Thymus (tissue), 11 donors: Measurements from ENCODE around the gene GRK2. TPM values are rescaled to one million over a fixed set of nuclear protein-coding genes. Genes with fewer than 3 reads are reported as not detected.
A peak's percentile ranks its signal among the peaks of the same experiment; 100 is the strongest.

Source experiments
- DNase-seq, 9 donors: peaks; one replicate each; pipeline ENCODE4 v3.0.0-alpha.2; 2013; ENCODE audit warnings: low spot score in 9 of 9, low read depth in 6 of 9, missing footprints in 1 of 9
- H3K27ac ChIP-seq, 2 donors: one replicate each; pipeline ENCODE4 v1.5.1; 2013; ENCODE audit warnings: control low read depth in 1 of 2, low read depth in 1 of 2, low read length in 1 of 2, mild to moderate bottlenecking in 1 of 2, moderate library complexity in 1 of 2
- H3K27me3 ChIP-seq, 2 donors: one replicate each; pipeline ENCODE4 v1.5.1; 2013; ENCODE audit warnings: low read length in 1 of 2; ENCODE audit not compliant: control insufficient read depth in 2 of 2, insufficient read depth in 1 of 2
- H3K36me3 ChIP-seq, 2 donors: one replicate each; pipeline ENCODE4 v1.5.1; 2013; ENCODE audit warnings: low read length in 1 of 2, mild to moderate bottlenecking in 1 of 2, moderate library complexity in 1 of 2; ENCODE audit not compliant: control insufficient read depth in 2 of 2, insufficient read depth in 2 of 2
- H3K4me1 ChIP-seq, 2 donors: one replicate each; pipeline ENCODE4 v1.5.1; 2013; ENCODE audit warnings: low read length in 2 of 2; ENCODE audit not compliant: control insufficient read depth in 2 of 2, insufficient read depth in 2 of 2
- H3K4me3 ChIP-seq, 2 donors: one replicate each; pipeline ENCODE4 v1.5.1; 2013; ENCODE audit warnings: low read length in 2 of 2, control low read depth in 1 of 2, mild to moderate bottlenecking in 1 of 2
- H3K9me3 ChIP-seq, 2 donors: one replicate each; pipeline ENCODE4 v1.5.1; 2013; ENCODE audit warnings: low read length in 1 of 2, mild to moderate bottlenecking in 1 of 2; ENCODE audit not compliant: control insufficient read depth in 2 of 2, insufficient read depth in 1 of 2
- WGBS: extraction: QIAGEN DNeasy Blood & Tissue Kit; methylation state at CpG from one replicate; pipeline ENCODE4 v1.1.7; 2013; 5-methylcytosine and 5-hydroxymethylcytosine counted together
- polyA plus RNA-seq: library from polyadenylated mRNA; stranded (reverse); fragments of 200-250 nt; gene quantifications from one replicate; pipeline ENCODE4 v1.2.3, GENCODE V29; 2013
- total RNA-seq: library from RNA; stranded (reverse); fragments of 120-200 nt; gene quantifications from one replicate; pipeline ENCODE4 v1.2.4, GENCODE V29; 2013
- donor health status: healthy.

The GRK2 gene
- total and polyA plus RNA-seq, 2 donors: 89.5 to 158 TPM

DNA sequence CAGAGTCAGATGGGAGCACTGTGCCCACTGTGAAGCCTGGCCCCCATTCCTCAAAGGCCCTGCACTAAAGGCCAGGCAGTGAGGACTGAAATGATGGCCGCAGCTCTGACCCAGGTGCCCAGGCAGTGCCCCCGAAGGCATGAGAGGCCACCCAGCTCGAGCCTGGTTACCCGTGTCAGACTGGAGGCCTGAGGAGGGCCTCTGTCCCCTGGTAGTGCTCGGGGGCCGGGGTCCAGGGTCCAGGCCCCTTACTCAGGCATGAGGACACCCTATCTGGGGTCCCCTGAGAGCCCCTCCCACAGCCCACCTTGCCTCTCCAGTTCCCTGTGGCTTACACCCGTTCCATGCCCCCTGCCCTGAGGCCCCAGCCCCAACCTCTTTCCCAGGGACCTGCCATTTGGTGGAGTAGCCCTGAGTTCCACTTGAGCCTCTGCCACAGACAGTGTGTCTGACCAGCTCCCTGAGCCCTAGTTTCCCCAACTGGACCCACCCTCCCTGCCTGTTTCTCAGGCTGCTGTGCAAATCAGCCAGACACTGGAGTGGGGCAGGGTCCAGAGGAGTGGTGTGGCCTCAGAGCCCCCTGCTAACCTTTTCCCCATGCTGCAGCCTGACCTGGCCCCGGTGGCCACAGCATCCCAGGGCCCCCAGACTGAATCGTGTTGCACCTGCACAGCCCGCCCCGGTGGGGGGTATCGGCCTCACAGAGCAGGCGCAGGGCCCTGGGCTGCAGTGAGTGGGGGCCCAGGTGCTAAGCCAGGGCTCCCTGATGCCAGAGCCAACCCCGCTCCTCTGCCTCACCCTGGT, 12.1 kb downstream of the GRK2 start:
- 37% methylated on average over 14 of the region's 14 CpGs for WGBS
- H3K36me3 ChIP-seq: peaks cover 60 to 95% of the 10 kb centered on the region in 2 donors
- no peaks in the 10 kb centered on the region for H3K27me3 ChIP-seq
- peaks cover 56 to 72% of the 10 kb centered on the region in 2 donors for H3K4me1 ChIP-seq
- peak overlapping the region; percentile 55 to 67 for H3K4me3 ChIP-seq
- peaks cover 0 to 5% of the 10 kb centered on the region in 2 donors for H3K9me3 ChIP-seq
- peak overlapping the region; percentile 95 to 99 for H3K27ac ChIP-seq
- DNase-seq: peak in 1 of 9 donors; percentile 71

GRCh38 chr11:67278939-67279588, 12.8 kb downstream of the GRK2 start:
- H3K27ac ChIP-seq: peak overlapping the region; percentile 95 to 99
- peaks cover 48 to 70% of the 10 kb centered on the region in 2 donors for H3K4me1 ChIP-seq
- no peak for DNase-seq
- 80% methylated on average over 14 of the region's 14 CpGs for WGBS
- peaks cover 67 to 97% of the 10 kb centered on the region in 2 donors for H3K36me3 ChIP-seq
- H3K4me3 ChIP-seq: peak overlapping the region; percentile 55 to 67
- H3K27me3 ChIP-seq: no peaks in the 10 kb centered on the region
- H3K9me3 ChIP-seq: peaks cover 0 to 5% of the 10 kb centered on the region in 2 donors

GRCh38 chr11:67279589-67280340, 13.5 kb downstream of the GRK2 start:
- 93% methylated on average over 17 of the region's 17 CpGs for WGBS
- peaks cover 0 to 5% of the 10 kb centered on the region in 2 donors for H3K9me3 ChIP-seq
- DNase-seq: no peak
- no peaks in the 10 kb centered on the region for H3K27me3 ChIP-seq
- H3K36me3 ChIP-seq: peaks cover 69 to 97% of the 10 kb centered on the region in 2 donors
- no peak overlapping the region for H3K4me3 ChIP-seq
- H3K4me1 ChIP-seq: peaks cover 44 to 65% of the 10 kb centered on the region in 2 donors
- H3K27ac ChIP-seq: peak overlapping the region; percentile 77 to 99

DNA sequence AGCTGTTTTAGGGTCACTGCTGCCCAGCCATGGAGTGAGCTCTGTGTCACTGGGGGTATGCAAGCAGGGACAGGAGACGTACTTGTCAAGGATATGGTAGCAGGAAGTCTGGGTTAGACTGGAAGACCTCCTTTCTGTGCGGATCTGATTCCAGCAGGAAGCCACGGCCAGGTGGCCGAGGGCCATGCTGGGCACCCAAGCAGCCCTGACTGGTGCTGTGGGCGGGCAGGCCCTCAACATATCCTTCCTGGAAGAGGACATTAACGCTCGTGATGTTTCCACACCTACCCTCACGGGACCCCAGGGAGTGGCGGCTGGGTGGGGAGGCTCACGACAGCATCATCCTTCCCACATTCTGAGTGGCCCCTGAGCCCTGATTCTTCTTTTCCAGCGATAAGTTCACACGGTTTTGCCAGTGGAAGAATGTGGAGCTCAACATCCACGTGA, 14.1 kb downstream of the GRK2 start:
- no peak for DNase-seq
- WGBS: 90% methylated on average over 13 of the region's 13 CpGs
- peaks cover 70 to 97% of the 10 kb centered on the region in 2 donors for H3K36me3 ChIP-seq
- no peaks in the 10 kb centered on the region for H3K27me3 ChIP-seq
- peaks cover 0 to 5% of the 10 kb centered on the region in 2 donors for H3K9me3 ChIP-seq
- peak overlapping the region in 1 of 2 donors; percentile 7 for H3K27ac ChIP-seq
- H3K4me1 ChIP-seq: peaks cover 38 to 62% of the 10 kb centered on the region in 2 donors
- H3K4me3 ChIP-seq: no peak overlapping the region

- Histone ChIP-seq H3K4me3 (no peak overlapping the region), H3K9me3 (peaks cover 0 to 5% of the 10 kb centered on the region in 2 donors), H3K36me3 (peaks cover 72 to 97% of the 10 kb centered on the region in 2 donors), H3K27ac (no peak overlapping the region), H3K4me1 (peaks cover 32 to 61% of the 10 kb centered on the region in 2 donors), H3K27me3 (no peaks in the 10 kb centered on the region)
- 98% methylated on average over 31 of the region's 31 CpGs for WGBS
- no peak for DNase-seq
Measured at GRCh38 chr11:67280788-67281551, 14.7 kb downstream of the GRK2 start.

DNA sequence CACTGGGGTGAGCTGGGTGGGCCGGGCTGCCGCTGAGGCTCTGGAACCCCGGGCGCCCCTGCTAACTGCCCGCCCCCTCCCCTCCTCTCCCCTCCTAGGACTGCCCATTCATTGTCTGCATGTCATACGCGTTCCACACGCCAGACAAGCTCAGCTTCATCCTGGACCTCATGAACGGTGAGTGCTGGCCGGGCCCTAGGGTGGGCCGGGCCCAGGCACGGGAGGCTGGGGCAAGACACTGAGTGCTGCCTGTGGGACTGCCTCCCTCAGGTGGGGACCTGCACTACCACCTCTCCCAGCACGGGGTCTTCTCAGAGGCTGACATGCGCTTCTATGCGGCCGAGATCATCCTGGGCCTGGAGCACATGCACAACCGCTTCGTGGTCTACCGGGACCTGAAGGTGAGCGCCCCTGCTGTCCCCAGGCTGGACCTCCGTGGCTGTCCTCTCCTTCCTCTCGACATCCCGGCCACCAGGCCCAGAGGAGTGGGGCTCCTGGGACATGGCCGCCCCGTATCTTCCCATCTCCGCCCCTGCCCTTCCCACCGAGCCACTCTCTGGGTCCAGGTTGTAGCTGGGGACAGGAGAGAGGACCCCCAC, 15.4 kb downstream of the GRK2 start:
- H3K36me3 ChIP-seq: peaks cover 77 to 98% of the 10 kb centered on the region in 2 donors
- no peaks in the 10 kb centered on the region for H3K27me3 ChIP-seq
- H3K4me1 ChIP-seq: peaks cover 30 to 61% of the 10 kb centered on the region in 2 donors
- H3K27ac ChIP-seq: no peak overlapping the region
- DNase-seq: no peak
- H3K4me3 ChIP-seq: no peak overlapping the region
- H3K9me3 ChIP-seq: peaks cover 0 to 5% of the 10 kb centered on the region in 2 donors
- 98% methylated on average over 27 of the region's 27 CpGs for WGBS

DNA sequence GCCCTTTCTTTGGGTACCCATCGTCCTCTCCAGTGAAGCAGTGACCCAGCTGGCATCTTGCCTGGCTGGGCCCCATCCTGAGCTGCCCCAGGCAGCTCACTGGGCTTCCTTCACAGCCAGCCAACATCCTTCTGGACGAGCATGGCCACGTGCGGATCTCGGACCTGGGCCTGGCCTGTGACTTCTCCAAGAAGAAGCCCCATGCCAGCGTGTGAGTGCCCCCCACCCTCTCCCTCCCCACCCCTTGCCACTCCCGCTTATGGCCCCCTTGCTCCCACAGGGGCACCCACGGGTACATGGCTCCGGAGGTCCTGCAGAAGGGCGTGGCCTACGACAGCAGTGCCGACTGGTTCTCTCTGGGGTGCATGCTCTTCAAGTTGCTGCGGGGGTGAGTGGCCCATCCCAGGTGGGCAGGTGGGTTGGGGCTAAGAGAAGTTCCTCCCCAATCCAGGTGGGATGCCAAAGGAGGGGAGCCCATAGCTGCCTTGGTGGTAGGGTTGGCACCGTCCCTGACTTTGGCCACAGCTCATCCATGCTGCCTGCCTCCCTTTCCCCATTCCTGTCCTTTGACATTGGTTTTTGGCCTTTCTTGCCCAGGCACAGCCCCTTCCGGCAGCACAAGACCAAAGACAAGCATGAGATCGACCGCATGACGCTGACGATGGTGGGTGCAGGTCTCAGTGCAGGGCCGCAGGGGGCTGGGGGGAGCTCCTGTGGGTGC, 16.0 kb downstream of the GRK2 start:
- WGBS: 98% methylated on average over 20 of the region's 20 CpGs
- H3K4me3 ChIP-seq: no peak overlapping the region

More for the DNA sequence above, 16.0 kb downstream of the GRK2 start:
- Histone ChIP-seq H3K27ac (no peak overlapping the region), H3K9me3 (peaks cover 0 to 11% of the 10 kb centered on the region in 2 donors), H3K36me3 (peaks cover 79 to 98% of the 10 kb centered on the region in 2 donors), H3K27me3 (no peaks in the 10 kb centered on the region), H3K4me1 (peaks cover 30 to 61% of the 10 kb centered on the region in 2 donors)
- DNase-seq: no peak
